Dermis microvascular lymphatic vessel endothelial cell (primary cell): ENCODE measurements around the gene POLA1. TPM values are rescaled to one million over a fixed set of nuclear protein-coding genes. Genes with fewer than 3 reads are reported as not detected.

ENCODE experiments used
- DNase-seq, 2 donors: peaks; one replicate each; pipeline versions ENCODE4 v3.0.0 to v3.0.0-alpha.2; 2010; ENCODE audit warnings: low read depth in 2 of 2
- total RNA-seq: library from RNA; depleted of rRNA; stranded (reverse); fragments of >200 nt; gene quantifications from 2 replicates; pipeline ENCODE4 v1.2.1, GENCODE V29; 2014

POLA1 gene
- total RNA-seq, 1 donor from 2014 or later = 16.3 TPM

DNA sequence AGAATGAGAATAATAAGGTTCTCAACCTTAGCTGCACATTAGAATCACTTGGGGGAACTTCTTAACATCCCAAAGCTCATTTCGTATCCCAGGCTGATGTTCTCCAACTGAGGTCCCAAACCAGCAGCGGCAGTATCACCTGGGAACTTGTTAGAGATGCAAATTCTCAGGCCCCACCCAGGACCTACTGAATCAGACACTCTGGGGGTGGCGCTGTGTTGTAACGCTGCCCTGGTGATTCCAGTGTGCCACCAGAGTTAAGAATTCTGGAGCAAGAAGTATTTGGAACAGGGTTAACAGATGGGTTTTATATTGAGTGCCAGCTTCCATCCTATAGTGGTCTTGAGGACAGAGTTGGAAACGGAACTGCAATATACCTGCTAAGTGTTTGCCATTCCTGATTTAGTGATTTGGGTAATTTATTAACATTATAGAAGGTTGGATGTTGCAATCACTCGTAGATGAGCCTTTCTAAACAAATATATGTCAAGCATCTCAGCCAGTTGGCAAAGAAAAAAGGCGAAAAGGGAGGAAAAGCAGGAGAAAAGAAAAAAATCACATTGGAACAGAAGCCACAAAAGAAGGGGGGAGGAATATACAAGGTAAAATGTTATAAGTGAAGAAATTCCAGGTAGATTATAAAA lies 181.0 kb downstream of the POLA1 start:
- no peak for DNase-seq

DNA sequence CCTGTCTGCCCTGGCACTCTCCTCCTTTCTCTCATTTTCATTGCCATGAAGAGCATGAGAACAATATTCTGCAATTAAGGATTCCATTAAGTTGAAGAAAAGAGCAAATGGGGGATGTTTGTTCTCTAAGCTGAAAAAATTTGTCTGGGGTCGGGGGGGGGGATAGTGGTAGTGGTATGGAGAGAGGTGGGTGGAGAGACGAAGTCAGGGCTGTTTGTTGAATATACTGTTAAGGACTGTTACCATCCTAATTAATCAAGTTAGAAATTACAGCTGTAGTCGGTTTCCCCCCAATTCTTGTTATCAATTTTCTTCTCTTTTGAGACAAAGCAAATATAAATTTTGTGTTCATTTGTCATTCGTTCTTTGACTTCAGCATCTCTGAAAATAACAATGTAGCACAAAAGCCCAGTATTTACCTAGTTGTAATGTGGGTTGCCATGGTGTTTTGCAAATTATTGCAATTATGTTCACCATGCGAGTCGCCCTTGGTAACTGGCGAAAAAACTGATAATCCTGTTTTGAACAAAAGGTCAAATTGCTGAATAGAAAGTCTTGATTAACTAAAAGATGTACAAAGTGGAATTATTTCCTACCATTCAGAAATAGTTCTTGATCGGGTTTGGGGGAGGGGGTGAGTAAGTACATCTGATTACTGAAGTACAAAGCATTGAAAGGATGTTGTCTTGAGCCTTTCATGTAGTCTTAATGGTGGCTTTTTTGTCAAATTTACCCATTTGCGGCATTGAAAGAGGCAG lies 183.0 kb downstream of the POLA1 start:
- no peak for DNase-seq

DNA sequence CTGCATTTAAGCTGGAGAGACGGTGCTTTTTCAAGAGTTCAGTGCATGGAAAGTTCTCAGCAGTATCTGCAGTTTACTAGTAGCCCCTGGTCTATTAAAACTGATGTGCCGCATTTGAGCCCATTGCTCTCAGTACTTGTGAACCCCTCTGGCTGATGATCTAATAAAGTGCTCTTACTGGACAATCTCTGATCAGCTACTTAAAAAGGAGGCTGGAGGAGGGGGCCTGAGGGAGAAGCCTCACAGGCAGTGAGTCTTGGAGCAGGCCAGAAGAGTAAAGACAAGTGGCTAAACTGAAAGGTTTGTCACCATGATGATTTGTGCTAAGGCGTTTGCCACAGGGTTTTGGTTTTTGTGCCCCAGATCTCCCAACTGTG lies 183.6 kb downstream of the POLA1 start:
- DNase-seq = no peak

DNA sequence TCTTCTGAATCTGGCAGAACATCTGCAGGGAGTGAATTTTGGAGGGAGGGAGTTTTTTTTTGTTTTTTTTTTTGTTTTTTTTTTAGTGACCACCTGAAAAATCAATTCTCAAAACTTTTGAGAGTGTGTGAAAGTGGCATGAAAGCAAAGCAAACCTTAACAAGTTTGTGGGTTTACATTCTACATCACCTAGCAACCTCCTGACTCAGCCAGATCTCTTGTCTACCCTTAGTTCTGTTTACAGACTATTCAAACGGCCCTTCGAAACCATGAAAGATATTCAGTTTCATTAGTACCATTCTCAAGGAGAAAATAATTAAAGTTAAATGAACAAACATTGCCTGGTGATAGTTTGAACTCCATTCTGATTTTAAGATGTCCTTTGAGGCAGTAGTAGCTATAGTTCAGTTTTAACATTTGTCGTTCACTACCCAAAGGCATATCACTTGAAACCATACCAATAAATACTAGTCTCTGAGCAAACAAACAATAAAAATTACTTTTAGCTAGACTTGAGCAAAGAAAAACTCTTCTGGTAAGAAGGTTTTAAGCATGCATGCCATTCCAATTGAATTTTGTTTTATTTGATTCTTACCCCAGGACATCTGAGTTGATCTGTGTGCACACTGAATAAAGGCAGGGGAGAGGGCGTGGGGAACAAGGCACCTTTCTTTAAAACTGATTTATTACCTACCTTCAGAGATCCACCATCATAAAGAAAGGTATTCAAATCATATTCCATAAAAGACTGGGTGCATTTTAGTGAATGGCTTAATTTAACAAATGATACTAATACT lies 184.3 kb downstream of the POLA1 start:
- DNase-seq = no peak

DNA sequence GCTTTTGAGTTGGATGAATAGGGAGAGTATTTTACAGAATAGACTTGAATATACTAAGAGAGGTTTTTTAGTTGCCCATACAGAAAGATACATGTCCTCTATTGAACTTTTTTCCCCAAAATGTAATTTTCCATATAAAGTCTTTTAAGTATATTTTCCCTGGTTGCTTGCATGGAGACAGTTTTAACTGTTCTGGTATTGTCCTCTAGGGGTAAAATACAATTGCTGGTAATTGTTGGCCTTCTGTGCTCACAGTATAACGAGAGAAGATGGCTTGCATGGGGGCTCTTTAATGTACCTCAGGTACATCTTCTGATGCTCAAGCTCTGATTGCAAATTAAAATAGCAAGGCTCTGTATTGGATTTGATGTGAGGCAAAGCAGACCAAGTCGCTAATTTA lies 186.0 kb downstream of the POLA1 start:
- no peak for DNase-seq

DNA sequence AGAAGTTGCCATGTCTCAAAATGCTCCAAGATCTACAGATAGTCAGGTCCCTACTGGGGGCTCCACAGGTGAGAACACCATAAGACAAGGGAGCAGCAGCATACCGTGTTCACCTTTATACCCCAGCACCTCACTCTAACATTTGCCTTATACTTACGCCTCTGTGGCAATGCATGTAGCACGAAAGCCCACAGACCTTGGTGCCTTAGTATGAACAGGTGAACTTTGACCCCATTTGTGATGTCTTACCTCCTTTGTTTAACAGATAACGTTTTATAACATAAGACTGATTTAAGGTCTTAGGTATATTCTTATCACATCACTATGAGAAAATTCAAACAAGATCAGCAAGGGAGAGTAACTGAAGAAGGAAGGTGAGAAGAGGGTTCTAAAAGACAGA lies 193.2 kb downstream of the POLA1 start:
- no peak for DNase-seq

DNA sequence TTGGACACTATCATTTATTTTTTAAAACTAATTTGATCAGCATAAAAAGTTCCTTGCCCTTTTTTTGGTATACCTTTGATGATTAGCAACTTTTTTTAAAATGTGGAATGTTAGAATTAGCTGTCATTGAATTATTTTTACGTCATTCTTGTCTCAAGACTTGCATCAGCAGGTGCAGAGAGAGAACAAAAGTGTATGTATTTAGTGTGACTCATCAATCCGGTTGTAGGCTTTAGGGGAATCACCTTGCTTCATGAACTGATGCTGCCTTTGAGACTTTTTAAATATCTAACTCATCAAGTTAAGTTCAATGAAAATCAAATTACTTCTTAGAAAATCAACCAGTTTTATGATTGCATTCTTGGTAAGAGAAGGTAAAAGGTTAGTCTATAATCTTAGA lies 197.0 kb downstream of the POLA1 start:
- peak in 1 of 2 donors; percentile 2 for DNase-seq

DNA sequence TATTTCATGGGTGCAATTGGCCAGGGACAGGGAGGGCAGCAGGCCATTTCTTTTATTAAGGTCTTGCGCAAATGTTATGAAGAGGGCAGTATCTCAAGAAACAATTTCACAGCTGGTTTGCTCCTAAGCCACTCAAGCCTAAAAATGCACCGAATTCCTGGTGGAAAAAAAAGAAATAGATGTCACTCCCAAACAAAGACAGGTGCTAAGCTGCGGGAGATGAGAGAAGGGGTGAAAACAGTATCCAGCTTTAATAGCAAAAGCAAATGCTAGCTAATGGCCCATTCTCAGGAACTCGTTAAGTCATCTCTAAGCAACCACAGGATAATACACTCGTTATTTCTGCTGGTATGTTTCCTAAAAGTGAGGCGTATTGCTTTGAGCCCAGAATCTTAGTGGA lies 205.7 kb downstream of the POLA1 start:
- no peak for DNase-seq

DNA sequence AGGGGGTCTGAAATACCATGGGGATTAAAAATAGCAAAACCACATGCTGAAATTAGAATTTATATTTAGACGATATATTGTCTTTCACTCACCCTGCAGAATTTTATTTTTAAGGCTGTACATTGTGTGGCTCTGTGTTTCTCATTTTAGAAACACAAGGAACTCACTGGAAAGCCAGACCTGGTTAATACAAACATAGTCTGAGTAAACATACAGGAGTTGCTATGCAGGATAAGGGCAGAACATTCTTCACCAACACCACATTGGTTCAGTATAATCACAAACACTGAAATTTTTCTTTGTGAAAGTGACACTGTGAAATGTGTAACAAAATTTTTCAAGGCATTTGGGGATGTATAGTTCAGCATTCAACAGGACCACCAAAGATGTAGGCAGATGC lies 206.5 kb downstream of the POLA1 start:
- no peak for DNase-seq

DNA sequence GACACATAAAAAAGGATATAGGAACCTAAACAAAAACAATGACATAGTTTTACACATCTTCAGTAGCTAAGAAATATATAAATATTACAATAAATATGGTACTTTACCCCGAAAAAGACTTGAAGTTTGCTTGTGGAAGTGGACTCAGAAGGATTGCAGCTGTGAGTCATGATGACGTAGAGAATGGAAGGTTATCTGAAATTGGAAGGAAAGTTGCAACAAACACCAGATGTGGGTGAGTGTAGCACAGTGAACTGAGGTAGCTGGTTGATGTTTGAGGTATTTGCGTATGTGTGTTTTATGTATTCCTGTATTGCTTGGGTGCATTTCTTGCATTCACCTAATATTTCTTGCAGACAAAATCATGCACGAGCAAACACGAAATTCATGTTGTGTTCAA lies 209.1 kb downstream of the POLA1 start:
- DNase-seq = peak in 1 of 2 donors; percentile 0

DNA sequence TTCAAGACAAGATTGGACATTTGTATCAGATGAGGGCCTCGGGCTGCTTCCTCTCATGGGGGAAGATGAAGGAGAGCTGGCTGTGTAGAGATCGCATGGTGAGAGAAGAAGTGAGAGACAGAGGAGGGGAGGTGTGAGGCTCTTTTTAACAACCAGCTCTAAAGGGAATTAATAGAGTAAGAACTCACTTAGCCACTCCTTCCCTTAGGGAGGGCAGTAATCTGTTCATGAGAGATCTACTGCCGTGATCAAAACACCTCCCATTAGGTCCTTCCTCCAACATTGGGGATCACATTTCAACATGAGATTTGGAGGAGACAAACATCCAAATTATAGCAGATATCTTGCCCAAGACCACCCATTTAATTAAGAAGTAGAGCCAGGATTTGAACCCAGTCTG lies 225.0 kb downstream of the POLA1 start:
- DNase-seq = no peak

DNA sequence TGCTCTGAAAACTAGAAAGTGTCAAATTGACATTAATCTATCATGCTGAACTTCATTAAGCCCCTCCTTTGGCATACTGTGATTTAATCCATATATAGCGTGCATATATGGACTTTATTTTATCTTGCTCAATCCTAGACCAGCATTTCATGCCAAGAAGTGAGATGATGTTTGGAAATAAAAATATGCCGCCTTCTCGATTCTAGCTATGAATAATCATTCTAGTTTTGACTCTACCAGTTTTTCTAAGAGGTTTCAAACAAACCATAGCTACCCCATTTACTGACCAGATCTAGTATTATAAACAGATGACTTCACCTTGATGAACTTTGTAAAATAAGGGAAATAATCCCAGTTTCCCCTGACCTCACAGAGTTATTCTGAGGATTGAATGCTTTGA lies 227.1 kb downstream of the POLA1 start:
- no peak for DNase-seq

DNA sequence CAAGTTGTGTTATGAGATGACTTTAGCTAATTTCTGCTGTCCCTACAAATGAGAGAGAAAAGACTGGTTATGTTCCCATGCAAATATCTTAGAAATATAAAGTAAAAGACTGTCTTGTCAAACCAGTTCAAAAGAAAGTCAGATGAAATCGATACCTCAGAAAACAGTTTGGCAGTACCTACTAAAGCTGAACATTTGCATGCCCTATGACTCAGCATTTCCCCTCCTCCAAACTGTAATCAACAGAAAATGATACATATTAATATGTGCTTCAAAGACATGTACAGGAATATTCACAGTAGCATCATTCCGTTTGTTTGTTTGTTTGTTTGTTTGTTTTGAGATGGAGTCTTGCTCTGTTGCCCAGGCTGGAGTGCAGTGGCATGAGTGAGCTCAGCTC lies 231.7 kb downstream of the POLA1 start:
- DNase-seq = peak in 1 of 2 donors; percentile 0

DNA sequence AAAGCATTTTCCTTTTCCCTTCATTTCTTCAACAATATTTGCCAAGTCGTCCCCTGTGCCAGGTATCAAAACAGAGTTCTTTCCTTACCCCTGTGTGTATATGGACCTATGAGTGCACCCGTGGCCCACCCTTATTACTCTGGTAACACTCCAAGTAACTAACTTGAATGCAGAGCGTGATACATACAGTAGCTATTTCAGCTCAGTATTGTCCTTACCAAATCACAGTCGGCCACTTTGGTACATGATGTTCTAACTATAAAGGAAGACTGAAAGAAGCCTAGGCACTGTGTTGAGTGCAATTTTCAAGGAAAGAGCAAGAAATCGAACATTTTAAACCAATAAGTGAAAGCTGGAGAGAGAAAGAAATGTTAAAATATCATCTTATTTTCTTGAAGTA lies 233.7 kb downstream of the POLA1 start:
- DNase-seq = no peak

DNA sequence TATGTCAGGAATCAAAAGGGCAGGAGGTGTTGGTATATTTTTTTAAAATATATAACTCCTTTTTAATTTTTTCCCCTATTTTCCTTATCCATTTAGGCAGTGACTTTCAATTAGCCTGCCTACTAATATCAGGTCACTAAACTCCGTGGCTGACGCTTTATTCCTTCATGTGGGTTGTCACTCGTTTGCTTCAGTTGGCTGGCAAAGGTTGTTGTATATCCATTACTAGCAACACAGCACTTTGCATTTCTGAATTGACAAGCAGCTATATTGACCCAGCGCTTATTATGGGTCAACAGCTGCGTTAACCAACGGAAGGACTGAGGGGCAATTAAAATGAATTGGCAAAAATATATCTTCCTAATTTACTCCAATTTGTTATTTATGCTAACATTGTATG lies 234.4 kb downstream of the POLA1 start:
- no peak for DNase-seq

DNA sequence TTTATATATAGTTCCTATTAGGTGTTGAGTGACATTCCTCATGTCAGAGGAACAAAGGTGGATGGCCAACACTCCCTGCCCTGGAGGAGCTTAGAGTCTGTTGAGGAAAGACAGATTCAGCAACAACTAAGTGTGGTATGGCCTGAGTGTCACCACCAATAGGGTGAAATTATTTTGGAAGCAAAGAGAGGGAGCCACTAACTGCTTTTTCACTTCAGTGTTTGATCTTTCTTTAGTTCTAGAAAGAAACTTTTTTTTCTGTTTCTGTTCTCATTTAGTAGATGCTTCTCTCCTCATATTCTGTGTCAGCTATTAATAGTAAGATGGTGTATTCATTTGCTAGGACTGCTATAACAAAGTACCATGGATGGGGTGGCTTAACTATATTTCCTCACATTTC lies 240.6 kb downstream of the POLA1 start:
- no peak for DNase-seq

DNA sequence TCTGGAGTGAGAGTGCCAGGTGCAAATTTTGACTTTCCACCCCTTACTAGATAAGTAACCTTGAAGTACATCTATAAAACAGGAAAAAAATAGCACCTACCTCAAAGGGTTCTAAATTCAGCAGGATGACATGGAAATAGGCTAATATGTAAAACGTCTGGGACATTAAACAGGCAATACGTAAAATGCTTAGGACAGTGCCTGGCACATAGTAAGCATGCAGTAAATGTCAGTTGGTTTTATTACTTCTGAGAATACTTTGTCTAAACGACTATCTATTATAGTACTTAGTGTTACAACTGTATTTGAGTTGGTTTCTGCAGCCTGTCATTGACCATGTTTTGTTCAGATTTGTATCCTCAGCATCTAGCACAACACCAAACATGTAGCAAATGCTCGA lies 251.3 kb downstream of the POLA1 start:
- DNase-seq = no peak

DNA sequence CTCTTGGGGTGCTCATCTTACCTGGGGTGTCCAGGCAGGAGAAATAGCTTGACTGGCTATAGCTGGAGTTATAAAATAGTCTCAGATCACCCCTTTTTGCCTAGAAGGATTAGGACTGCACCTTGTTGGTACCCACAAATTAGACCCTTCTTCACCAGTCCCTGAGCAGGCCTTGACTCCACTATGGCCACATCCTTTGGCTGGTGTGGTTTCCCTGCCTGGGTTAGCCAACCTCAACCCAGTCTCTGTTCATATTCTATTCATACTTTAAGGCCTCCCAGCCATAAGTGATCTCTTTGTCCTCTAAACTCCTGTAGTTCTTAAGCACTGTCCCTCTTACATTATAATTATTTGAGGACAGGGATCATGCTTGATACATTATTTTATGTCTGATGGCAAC lies 252.7 kb downstream of the POLA1 start:
- no peak for DNase-seq

DNA sequence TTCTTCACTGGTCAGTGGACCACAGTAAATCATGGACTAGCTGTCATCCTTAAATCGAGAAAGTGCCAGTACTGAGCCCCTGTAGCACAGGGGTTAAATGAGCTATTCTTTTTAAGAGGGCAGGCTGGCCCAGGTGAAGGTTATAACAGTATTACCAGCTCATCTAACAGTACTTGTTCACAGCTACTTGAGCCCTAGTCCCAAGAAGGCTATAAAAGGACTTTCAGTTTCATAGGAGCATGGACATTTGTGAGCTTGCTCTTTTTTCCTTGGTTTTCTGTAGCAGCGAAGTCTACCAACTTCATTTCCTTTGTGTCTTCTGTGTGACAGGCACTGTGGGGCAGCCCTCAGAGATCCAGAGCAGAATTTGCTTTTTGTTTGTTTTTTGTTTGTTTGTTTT lies 261.0 kb downstream of the POLA1 start:
- no peak for DNase-seq

DNA sequence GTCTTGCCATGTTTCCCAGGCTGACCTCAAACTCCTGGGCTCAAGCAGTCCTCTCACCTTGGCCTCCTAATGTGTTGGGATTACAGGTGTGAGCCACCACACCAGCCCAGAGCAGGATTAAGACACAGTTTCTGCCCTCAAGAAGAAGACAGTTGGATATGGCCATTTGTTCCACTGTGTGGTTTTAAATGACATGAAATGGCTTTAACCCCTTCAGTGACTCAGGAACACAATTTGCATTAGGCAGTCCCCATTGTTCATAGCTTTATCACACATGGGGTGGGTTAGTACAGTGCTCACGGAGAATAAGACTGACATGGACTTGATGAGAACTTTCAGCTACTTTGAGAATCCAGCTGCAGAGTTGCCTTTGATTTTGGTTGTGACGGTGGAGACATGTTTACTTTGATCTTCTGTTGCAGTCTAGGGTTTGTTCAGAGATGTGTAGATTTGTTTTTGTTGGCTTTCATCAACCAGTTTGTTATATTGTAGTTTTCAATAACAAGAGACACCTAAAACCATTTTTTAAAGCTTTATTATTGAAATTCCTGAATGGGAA lies 261.7 kb downstream of the POLA1 start:
- no peak for DNase-seq

DNA sequence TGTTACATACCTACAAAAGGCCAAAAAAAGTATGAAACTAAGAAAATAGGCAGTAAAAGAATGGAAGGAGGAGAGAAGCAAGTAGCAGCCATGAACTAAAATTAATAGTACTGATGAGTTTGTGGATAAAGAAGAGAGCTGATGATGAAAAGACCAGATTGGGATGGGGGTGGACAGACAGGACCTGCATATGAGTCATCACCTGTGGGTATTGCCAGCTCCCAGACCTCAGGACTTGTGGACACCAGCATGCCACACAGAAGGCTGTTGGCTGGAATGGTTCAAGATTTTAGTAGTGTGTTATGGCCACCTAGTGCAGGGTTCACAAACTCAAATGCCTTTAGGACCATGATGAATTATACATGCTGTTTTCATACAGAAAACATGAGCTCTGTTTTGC lies 263.1 kb downstream of the POLA1 start:
- DNase-seq = no peak

DNA sequence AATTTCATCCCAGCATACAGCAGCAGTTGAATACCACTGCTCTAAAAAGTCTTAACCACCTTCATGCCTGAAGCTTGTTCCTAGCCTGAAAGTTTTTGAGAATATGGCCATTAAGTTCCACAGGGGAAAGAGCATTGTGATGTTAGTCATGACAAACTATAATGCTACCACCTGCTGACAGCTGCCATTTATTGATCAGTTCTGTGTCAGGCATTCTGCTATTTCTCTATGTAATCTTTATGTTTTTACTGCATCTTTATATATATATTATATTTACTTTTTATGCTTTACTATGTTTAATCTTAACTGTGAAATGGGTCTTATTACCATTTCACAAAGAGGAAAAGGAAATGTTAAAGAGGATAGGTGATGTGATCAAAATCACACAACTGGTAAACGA lies 268.1 kb downstream of the POLA1 start:
- DNase-seq = no peak
